Ureter (tissue), 1 donor: ENCODE results near the gene ITPR1. TPM values are rescaled to one million over a fixed set of nuclear protein-coding genes. Genes with fewer than 3 reads are reported as not detected.

ENCODE experiments used
- DNase-seq: peaks from one replicate; pipeline ENCODE4 v3.0.0-alpha.2; 2020; ENCODE audit warnings: low spot score
- total RNA-seq: library from RNA; stranded (reverse); gene quantifications from one replicate; pipeline ENCODE4 v1.2.4, GENCODE V29; 2023
- donor health status: DM: yes; HTN: yes; CAD: no.

ITPR1 gene
- total RNA-seq, 1 donor from 2014 or later: 98.1 TPM

DNA sequence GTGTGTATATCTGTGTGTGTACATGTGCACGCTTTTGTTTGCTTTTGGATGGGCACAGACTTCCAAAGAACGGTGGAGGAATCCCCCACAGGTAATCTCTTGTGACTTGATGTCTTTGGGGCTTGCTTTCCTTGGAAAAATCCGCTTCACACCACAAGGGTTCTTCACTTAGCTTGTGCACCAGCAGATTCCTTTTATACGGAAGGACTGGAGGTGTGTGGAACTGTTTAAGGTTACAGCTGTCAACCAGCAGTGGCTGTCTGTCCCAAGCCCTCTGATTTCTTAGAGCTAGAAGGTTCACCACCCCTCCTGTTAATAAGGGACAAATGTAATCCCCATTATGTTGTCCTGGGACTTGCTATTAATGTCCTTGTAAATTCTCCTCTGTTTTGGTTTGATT lies 193.5 kb downstream of the ITPR1 start:
- DNase-seq: no peak

DNA sequence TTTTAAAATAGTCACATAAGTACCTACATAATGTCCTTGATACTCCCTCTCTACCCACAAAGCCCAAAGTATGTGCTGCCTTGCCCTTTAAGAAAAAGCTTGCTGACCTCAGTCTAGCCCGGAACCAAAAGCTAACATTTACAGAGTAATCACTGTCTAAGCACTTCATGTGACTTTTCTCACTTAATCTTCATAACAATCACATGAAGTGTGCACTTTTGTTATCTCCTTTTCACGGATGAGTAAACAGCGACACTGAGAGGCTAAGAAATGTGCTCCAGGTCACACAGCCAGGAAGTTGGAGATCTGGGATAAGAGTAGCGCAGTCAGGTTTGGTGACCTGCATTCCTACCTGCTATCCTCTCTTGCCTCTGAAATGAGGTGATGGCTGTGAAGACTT lies 194.0 kb downstream of the ITPR1 start:
- no peak for DNase-seq

DNA sequence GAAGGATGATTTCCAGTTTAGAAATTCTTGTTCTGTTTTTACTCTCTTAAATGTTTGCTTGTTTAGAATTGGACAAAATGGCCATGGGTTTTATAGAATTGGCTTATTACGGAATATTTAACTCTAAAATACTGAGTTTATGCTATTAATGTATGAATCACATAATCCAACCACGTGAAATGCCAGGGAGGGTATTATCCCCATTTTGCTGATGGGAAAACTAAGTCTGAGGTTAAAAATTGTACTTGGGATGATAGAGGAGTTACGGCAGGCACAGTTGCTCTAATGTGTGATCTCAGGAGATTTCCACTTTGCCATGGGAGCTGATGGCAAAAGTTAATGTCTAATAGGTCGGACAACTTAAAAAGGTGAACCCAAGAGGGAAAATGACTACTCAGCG lies 194.4 kb downstream of the ITPR1 start:
- no peak for DNase-seq

DNA sequence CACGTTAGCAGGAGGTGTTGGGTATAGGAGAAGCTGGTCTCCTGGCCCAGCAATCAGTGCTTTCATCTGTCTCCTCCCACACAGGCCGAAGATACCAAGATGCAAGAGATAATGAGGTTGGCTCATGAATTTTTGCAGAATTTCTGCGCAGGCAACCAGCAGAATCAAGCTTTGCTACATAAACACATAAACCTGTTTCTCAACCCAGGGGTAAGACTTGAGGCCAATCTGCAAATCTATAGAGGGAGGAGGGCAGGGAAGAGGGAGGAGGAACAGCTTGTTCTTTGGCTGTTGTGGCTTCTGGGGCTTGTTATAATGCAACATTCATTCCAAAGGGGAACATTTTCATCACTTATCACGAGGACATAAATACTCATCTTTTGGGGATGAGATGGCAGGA lies 195.3 kb downstream of the ITPR1 start:
- peak; percentile 56 for DNase-seq

DNA sequence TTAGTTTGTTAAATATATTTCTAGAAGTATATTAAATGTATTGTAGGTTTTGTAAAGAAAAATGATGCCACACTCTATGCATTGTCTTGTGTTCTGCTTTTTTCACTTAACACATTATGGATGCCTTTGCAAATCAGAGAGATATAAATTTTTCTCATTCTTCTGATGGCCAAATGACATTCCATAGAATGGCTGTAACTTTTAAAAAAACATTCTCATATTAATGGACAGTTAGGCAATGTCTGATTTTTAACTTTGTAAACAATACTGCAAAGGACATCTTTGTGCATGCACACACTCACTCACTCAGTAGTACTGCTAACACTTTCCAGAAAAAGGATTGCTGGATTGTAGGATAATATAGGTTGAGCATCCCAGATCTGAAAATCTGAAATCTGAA lies 195.9 kb downstream of the ITPR1 start:
- DNase-seq: no peak

DNA sequence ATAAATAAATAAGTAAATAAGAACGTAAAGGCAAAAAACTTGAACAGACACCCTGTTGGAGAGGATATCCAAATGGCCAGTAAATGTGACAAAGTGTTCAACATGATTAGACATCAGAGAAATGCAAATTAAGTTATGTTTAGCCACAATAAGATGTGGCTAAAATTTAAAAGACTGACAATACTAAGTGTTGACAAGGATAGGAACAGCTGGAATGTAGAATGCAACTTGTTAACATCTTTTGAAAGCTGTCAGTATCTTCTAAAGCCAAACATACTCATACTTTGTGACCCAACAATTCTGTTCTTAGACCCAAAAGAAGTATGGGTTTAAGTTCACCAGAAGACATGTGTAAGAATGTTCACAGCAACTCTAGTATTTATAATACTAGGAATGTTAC lies 197.1 kb downstream of the ITPR1 start:
- no peak for DNase-seq

DNA sequence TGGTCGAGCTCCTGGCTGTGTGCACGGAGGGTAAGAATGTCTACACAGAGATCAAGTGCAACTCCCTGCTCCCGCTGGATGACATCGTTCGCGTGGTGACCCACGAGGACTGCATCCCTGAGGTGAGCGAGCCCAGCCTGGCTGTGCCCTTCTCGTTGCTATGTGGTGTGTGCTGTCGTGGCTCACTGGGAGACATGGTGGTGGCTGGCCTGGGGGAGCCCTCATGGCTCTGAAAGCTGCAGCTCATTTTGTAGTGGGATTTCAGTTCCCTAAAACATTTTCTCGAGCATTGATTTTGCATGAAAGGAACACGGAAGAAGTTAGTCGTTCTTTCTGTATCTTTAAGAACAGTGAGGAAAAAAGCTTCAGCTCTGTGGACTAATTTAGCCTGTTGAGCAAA lies 200.5 kb downstream of the ITPR1 start:
- no peak for DNase-seq

DNA sequence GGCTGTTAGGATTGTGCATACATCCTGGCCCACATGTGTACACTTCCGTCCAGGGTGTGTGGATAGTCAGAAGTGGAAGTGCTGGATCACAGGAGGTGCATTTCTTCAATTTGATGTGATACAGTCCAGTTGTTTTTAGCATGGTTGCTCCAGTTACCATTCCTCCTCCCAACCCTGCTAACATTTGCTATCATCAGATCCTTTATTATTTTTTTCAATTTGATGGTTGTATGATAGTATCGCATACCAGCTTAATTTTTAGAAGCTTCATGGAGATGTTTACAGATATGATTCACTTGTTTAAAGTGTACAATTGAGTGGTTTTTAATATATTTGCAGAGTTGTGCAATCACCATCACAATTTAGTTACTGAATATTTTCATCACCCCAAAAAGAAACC lies 202.7 kb downstream of the ITPR1 start:
- DNase-seq: no peak

DNA sequence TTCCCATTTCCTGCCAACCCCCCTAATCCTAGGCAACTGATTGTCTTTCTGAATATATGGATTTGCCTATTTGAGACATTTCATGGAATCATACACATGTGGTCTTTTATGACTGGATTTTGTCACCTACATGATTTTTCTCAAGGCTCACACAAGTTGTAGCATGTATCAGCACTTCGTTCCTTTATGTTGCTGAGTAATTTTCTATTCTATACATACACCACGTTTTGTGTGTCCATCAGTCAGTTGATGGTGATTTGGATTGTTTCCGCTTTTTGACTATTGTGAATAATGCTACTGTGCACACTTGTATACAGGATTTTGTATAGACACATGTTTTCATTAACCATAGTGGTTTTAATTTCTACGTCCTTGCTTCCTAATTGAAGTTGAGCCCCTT lies 203.1 kb downstream of the ITPR1 start:
- DNase-seq: no peak

DNA sequence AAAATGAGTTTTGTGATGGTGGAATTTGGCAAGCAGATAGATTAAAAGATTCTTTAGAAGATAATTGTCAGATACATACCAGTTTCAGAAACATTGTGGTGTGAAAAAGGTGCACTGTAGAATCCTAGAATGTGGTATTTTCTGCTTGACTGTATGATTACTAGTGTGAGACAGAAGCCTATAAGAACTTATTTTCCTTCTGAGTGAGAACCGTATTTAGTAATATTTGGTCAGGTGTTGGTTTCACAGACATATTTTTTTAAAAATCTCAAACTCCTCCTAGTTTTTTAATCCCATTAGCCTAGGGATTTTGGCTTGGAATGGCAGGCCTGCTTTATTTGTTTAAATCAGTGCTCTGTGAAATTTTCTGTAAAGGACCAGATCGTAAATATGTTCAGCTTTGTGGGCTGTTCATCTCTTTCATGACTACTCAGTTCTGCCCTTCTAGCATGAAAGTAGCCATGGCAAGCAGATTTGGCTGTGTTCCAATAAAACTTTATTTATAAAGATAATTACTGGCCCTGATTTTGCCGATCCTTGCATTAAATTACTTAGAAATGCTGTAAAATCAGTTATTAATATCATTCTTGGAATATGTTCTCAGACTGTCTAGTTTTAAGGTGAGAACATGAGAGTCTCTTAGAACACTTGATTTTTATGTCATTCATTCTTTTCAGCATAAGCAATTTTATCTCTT lies 205.1 kb downstream of the ITPR1 start:
- no peak for DNase-seq

DNA sequence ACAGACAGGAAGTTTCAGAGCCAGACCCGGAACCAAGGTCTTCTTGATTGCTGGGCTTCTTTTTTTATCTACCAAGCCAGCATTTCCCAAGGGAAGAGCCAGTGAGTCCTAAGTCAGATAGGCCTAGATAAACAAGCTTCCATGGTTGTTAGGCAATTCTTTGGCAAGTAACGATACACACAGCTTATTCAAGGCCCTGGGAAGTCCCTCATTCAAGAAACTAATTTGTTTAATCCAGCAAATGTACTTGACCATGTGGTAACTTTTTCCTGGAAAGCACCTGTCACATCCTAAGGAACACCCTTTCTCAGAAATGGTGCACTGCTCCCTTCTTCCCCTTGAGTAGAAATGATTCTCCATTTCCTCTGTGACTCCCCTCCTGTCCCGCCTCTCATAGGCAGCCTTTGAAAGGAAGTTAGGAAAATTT lies 209.9 kb downstream of the ITPR1 start:
- DNase-seq: no peak

DNA sequence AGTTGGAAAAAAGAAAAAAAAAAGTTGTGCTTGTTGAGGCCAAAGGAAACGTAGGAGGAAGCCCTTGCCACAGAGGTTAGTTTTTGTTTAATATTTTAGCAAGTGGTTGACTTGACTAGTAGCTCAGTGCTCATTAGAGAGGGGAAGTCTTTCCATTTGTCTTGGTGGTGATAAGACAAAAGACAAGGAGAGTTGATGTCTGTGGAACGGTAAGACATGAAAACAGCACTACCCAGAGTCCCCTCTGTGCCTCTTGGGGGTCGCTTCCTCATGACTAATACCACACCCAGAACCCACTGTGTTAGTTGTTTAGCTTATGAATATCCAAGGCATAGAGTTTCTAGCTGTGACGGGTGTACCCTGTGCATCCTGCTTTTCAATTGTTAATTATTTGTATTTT lies 211.4 kb downstream of the ITPR1 start:
- no peak for DNase-seq

DNA sequence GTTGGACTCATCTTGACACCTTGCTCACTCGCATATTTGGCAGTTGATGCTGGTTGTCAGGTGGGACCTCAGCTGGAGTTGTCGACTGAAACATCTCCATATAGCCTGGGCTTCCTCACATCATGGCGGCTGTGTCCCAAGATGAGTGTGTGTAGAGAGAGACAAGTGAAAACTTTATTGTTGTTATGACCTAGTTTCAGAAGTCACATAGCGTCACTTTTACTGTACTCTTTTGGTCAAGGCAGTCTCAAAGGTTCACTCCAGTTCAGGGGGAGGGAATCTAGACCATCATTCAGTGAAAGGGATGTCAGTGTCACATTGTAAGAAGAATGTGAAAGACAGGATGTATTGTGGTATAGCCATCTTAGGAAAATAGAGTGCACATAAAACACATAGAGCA lies 214.2 kb downstream of the ITPR1 start:
- DNase-seq: no peak

DNA sequence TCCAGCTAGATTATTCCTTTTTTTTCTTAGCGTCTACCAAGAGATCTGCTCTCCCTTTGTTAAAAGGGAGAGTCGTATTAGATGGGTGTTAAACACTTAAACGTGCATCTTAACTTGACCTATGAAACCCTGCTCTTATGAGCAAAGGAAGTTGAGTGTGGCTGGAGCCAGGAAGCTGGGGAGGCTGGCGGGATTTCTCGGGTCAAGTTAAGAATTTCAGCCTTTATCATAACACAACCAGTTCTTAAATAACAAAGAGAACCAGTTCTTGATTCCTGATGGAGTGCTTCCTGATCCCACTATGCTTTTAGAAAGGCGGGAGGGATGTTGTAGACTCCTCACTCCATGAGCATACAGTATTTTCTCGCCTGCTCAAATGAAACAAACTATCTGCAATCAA lies 215.1 kb downstream of the ITPR1 start:
- no peak for DNase-seq

DNA sequence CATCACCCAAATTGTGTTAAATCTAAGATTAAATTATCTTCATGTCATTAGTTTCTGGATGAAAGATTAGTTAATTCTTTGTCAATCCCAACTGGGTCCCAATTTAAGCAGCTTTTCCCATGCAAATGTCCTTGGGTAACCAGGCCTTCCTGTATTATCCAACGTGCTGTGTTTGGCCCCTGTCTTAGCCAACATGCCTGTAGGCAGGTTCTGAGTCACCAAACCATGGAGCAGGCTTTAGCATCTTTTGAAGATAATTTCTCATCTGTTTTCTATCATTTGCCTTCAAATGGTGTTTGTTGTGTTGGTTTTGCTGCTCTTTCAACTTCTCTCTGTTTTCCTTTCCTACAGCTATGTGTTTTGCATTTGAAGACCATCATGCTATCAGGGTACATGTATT lies 216.2 kb downstream of the ITPR1 start:
- DNase-seq: no peak

DNA sequence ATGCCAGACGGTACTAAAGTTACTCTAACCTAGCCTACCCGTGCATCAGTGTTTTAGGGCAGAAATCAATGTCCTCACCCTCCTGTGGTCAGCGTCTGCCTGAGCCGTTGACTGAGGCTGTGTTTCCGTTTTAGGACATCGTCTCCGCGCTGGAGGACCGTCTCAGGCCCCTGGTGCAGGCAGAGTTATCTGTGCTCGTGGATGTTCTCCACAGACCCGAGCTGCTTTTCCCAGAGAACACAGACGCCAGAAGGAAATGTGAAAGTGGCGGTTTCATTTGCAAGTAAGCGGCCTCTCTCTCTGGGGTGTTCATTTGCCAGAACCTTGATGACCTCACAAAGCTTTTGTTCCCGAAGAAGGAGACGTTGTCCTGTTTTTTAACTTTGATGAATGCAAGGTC lies 217.0 kb downstream of the ITPR1 start:
- DNase-seq: no peak

DNA sequence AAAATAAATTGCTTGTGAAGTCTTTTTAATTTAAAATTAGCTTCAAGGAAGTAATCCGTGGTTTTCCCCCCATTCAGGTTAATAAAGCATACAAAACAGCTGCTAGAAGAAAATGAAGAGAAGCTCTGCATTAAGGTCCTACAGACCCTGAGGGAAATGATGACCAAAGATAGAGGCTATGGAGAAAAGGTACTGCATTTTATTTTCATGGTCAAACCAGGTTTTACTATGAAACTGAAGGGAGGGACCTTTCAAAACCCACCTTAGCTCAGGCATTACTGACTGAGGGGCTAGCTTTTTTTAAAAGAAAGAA lies 218.5 kb downstream of the ITPR1 start:
- DNase-seq: no peak

DNA sequence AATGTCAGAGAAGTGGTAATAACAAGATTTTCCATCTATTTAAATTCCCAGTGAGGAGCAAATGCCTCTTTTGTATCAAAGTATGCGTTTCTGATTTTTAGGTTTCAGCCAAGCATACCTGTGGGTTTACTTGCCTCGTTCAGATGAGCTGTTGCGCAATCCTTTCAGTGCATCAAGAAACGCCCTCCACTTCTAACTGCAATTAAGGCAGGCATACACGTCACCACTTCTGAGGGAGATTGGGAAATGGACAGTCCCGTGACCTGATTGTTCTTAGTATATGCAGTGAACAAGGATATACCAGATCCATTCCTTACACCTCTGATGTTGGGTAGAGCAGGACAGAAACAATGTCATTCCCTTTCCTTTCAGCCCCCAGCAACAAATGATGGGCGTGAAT lies 219.0 kb downstream of the ITPR1 start:
- DNase-seq: no peak

DNA sequence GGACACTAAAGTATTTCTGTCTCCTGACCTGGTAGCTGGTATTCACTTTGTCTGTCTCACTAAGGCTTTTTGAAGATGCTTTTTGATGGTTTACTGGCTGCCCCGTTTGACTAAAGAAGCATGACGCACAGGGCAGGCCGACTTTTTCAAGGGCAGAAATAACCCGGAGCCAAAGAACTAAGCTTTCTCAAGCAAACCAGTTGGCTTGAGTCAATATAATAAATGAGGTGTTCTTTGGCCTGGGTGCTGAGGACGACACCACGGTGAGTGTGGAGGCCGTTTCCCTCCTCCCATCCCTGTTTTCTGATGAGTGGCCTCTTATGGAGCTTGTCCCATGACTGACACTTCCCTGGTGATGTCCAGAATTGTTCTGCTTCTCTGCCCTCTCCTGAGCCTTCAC lies 220.9 kb downstream of the ITPR1 start:
- no peak for DNase-seq

DNA sequence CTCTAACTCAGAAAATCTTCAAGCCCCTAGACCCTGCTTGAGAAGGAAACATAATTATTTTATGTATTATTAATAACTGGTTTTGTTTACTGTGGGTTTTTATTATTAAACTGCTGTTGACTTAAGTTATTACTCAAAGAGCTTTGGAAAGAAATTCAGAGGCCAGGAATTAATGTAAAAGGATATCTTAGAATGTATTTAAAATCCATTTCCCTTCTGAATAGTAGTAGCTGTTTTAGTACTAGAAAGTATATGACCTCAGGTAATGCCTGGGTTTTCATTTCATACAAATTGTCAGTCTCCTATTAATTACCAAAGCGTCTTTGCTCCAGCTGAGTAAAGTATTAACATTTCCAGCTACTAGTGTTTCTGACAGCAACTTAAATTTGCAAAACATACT lies 223.1 kb downstream of the ITPR1 start:
- DNase-seq: no peak

DNA sequence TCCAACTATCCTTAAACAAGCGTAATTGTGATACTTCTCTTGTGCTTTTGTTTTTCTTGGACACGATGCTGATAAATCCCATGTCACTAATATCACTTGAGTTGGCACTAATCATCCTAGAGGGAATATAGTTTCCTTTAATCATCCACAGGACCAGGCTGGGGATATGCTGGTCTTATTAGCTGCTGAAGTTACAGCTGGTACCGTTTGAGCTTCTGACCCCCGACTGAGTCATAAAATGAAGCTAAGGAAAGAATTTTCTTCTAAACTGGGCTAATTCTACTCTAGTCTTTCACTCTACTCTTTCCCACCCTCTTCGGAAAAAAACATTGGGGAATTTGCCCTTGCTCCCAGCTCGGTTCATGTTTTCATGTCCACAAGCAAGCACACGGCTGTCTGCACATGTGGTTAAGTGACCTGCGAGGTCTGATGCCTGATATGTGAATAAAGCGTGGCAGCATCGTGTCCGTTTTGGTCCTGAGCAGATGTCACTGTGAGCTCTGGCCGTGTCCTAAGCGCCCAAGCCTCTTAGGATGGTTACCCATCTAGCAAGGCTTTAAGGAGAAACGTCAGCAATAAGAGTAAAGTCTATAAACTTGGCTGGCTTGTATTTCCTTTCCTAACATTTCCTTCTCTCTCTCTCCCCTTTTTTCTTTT lies 223.7 kb downstream of the ITPR1 start:
- no peak for DNase-seq

DNA sequence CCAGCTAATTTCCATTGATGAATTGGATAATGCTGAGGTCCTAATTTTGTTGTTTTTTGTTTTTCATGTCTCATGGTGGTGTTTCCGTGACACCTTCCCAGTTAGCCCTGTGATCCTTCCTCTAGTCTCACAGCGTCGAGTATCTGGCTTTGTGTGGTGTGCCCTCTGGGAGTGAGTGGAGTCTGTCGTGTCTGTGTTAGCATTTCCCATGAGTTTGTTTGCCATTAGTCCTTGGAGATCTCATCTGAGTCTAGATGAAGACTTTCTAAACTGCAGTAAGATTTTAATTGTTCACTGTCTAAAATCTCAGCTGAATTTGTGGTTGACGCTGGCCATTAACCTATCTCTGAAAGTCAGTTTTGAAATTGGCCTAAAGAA lies 224.2 kb downstream of the ITPR1 start:
- no peak for DNase-seq

DNA sequence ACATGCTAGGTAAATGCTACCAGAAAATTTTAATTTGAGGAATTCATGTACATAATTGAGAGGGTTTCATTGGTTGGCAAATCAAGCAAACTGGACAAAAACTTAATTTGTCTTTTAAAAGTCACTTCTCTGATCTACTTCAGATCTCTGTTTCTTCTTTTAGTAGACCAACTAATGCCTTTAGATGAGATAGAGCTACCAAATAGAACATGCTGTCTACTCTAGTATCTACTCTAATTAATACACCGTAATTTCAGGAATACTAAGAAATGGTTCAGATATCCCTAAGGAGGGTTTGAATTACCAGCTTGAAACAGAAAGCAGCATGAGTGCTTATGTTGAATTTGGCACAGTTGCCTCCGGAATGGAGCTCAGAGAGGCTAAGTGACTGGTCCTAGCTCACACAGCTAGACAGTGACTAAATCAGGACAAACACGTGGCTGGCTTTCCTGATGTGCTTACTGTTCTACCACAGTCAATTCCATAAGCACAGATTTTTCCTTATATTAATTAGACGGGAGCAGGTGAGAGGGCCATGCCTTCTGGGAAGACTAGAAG lies 225.1 kb downstream of the ITPR1 start:
- no peak for DNase-seq

DNA sequence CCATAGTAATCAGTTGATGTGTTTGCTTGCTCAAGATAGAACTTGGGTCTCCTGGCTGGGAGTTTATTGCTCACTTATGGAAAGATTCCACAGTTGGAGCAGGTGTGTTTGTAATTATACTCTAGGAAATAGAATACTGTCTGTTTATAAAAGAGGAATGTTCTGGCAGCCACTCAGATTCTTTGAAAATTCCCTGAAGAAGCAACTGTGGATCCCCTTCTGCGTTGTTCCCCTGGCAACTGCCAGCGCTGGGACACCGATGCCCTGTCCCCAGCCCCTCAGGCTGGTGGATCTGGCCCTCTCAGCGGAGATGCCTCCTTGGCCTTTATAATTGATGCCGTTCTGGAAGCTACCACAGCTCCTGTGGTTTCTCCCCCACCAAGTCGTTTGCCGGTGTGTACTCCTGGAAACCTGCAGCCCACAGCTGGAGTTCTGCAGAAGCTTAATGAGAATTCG lies 225.9 kb downstream of the ITPR1 start:
- DNase-seq: no peak
